GM12878 (cell line): Measurements from ENCODE around the gene OR2L13.

ENCODE experiments used
- CEBPB ChIP-seq, 2 experiments: fragments of 150-350 bp in 1 of 2; IDR thresholded peaks; 2 replicates each; pipeline ENCODE4 v1.6.1; 2012 to 2014; ENCODE audit warnings: low read depth in 2 of 2, low read length in 2 of 2, borderline replicate concordance in 1 of 2, inconsistent platforms in 1 of 2
- NFYB ChIP-seq: IDR thresholded peaks from 2 replicates; pipeline ENCODE4 v1.6.1; 2011; ENCODE audit warnings: low read depth, mild to moderate bottlenecking, low read length, improper control_type of control experiment, moderate library complexity; ENCODE audit not compliant: insufficient read depth
- NRF1 ChIP-seq: conservative IDR thresholded peaks from 2 replicates; pipeline ENCODE4 v1.6.1; 2011; ENCODE audit warnings: mild to moderate bottlenecking, low read depth, low read length, improper control_type of control experiment
- POLR2A ChIP-seq: IDR thresholded peaks from 2 replicates; pipeline ENCODE4 v1.6.1; 2011; ENCODE audit warnings: low read depth, mild to moderate bottlenecking, low read length
- SMAD5 ChIP-seq: IDR thresholded peaks from 2 replicates; pipeline ENCODE4 v1.6.1; 2016; ENCODE audit warnings: antibody characterized with exemption, low read depth
- TF ChIP-seq, protein P1 (sequence below), 3 experiments: IDR thresholded peaks in 2 of 3; conservative IDR thresholded peaks in 1 of 3; 2 replicates each; pipeline ENCODE4 v1.5.1; 2011; ENCODE audit warnings: low read depth in 3 of 3, low read length in 3 of 3, mild to moderate bottlenecking in 3 of 3, control low read depth in 2 of 3, moderate library complexity in 2 of 3, inconsistent platforms in 1 of 3, mixed read lengths in 1 of 3; ENCODE audit not compliant: control insufficient read depth in 2 of 3, insufficient read depth in 1 of 3; ENCODE audit errors: extremely low read depth in 1 of 3
- TF ChIP-seq, protein P2 (sequence below): fragments of 450-650 bp; formaldehyde crosslinking; IDR thresholded peaks from 2 replicates; pipeline ENCODE4 v1.4.0; 2020; ENCODE audit warnings: mild to moderate bottlenecking, moderate library complexity

DNA sequence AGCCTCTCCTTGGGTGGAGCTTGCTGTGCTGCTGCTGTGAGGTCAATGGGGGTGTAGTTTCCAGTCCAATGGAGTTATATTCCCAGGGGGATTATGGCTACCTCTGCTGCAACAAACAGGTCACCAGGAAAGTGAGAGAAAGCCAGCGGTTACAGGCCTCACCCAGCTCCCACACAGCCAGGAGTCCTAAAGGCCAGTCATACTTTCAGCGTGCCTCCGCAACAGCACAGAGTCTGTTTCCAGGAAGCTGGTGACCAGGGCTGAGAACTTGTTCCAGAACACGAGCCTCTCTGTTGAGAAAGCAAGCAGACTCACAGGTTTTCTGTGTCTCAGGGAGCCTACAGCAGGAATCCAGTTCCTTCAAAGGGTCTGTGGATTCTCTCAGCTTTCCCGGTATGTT, 32.7 kb downstream of the OR2L13 start:
- TF ChIP-seq, protein P1, sequence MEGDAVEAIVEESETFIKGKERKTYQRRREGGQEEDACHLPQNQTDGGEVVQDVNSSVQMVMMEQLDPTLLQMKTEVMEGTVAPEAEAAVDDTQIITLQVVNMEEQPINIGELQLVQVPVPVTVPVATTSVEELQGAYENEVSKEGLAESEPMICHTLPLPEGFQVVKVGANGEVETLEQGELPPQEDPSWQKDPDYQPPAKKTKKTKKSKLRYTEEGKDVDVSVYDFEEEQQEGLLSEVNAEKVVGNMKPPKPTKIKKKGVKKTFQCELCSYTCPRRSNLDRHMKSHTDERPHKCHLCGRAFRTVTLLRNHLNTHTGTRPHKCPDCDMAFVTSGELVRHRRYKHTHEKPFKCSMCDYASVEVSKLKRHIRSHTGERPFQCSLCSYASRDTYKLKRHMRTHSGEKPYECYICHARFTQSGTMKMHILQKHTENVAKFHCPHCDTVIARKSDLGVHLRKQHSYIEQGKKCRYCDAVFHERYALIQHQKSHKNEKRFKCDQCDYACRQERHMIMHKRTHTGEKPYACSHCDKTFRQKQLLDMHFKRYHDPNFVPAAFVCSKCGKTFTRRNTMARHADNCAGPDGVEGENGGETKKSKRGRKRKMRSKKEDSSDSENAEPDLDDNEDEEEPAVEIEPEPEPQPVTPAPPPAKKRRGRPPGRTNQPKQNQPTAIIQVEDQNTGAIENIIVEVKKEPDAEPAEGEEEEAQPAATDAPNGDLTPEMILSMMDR (IDR thresholded peaks at IDR 0.05 in 2 of 3, conservative IDR thresholded peaks at IDR 0.05 in 1 of 3; ENCODE audit: control insufficient read depth in 2 of 3, extremely low read depth in 1 of 3, insufficient read depth in 1 of 3, low read depth in 3 of 3, low read length in 3 of 3) = no peak
- TF ChIP-seq CEBPB (IDR thresholded peaks at IDR 0.05; ENCODE audit: borderline replicate concordance in 1 of 2, low read depth in 2 of 2, low read length in 2 of 2) (no peak), NRF1 (no peak), SMAD5 (no peak), NFYB (no peak), POLR2A (no peak)
- TF ChIP-seq, protein P2, sequence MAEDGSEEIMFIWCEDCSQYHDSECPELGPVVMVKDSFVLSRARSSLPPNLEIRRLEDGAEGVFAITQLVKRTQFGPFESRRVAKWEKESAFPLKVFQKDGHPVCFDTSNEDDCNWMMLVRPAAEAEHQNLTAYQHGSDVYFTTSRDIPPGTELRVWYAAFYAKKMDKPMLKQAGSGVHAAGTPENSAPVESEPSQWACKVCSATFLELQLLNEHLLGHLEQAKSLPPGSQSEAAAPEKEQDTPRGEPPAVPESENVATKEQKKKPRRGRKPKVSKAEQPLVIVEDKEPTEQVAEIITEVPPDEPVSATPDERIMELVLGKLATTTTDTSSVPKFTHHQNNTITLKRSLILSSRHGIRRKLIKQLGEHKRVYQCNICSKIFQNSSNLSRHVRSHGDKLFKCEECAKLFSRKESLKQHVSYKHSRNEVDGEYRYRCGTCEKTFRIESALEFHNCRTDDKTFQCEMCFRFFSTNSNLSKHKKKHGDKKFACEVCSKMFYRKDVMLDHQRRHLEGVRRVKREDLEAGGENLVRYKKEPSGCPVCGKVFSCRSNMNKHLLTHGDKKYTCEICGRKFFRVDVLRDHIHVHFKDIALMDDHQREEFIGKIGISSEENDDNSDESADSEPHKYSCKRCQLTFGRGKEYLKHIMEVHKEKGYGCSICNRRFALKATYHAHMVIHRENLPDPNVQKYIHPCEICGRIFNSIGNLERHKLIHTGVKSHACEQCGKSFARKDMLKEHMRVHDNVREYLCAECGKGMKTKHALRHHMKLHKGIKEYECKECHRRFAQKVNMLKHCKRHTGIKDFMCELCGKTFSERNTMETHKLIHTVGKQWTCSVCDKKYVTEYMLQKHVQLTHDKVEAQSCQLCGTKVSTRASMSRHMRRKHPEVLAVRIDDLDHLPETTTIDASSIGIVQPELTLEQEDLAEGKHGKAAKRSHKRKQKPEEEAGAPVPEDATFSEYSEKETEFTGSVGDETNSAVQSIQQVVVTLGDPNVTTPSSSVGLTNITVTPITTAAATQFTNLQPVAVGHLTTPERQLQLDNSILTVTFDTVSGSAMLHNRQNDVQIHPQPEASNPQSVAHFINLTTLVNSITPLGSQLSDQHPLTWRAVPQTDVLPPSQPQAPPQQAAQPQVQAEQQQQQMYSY (CRISPR knock-in tag) = no peak
